ENCODE data around the gene PID1.

The PID1 gene

DNA sequence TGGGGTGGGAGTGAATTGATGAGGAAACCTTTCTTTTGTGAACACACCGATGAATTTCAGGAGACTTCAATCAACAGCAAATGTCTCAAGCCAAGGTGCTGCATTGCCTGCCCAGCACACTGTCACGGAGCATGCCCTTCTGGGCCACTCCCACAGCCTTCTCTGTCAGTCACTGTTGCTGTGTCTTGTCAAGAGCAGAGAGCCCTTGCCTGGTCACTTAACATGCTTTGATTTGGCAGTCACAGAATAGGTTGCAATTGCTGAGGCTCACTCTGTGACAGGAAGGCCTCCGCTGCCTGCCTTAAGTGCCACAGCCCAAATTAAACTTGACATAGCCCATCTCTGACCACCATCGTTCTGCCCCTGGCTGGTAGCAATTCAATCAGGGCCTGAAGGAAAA, 225.4 kb downstream of the PID1 start:
- in situ Hi-C loops (cut with HindIII; ENCODE audit: low sequenced_read_pairs) = no loop called here
- no peak for DNase-seq (ENCODE audit: low read depth)
- TF ChIP-seq, protein P1, sequence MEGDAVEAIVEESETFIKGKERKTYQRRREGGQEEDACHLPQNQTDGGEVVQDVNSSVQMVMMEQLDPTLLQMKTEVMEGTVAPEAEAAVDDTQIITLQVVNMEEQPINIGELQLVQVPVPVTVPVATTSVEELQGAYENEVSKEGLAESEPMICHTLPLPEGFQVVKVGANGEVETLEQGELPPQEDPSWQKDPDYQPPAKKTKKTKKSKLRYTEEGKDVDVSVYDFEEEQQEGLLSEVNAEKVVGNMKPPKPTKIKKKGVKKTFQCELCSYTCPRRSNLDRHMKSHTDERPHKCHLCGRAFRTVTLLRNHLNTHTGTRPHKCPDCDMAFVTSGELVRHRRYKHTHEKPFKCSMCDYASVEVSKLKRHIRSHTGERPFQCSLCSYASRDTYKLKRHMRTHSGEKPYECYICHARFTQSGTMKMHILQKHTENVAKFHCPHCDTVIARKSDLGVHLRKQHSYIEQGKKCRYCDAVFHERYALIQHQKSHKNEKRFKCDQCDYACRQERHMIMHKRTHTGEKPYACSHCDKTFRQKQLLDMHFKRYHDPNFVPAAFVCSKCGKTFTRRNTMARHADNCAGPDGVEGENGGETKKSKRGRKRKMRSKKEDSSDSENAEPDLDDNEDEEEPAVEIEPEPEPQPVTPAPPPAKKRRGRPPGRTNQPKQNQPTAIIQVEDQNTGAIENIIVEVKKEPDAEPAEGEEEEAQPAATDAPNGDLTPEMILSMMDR (IDR thresholded peaks at IDR 0.05; ENCODE audit: low read depth, low read length, missing control alignments) = no peak
- H3K4me3 ChIP-seq (ENCODE audit: low read depth, low read length) = no peak overlapping the region

DNA sequence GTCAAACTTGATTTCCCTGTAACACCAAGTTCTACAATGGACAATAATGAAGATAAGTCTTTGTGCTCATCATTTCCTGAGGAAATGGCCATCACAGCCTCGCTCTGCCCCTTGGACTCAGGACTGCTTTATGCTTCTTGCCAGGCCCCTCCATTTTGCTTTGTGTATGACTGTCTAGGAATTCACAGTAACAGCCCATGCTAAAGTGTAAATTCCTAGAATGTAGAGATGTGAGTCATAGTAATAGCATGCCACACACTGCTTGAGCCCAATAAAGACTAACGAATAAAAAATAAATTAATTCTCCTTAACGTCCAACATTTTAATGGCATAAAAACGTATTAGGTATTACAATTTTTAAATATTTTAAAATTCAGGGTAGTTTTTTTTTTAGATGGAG, 226.5 kb downstream of the PID1 start:
- TF ChIP-seq, protein P1 (IDR thresholded peaks at IDR 0.05; ENCODE audit: low read depth, low read length, missing control alignments) = no peak
- in situ Hi-C loops (cut with HindIII; ENCODE audit: low sequenced_read_pairs) = no loop called here
- DNase-seq (ENCODE audit: low read depth) = no peak
- H3K4me3 ChIP-seq (ENCODE audit: low read depth, low read length) = no peak overlapping the region

DNA sequence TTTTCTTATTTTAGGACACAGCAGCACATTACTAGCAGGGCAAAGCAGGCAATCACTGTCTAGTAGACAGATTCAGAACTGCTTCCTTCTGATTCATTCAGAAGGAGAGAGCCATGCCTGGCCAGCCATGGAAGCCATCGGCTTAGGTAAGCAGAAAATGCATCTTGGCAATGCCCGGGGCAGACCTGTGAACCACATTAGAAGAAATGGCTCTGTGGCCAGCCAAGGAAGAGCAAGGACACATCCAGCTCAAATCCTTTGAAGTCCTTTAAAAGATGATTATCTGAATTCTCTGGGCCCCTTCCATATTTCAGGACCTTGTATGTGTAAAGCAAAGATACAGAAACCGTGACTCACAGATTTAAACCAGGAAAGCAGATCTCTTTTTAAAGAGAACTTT, 227.4 kb downstream of the PID1 start:
- no peak overlapping the region for H3K4me3 ChIP-seq (ENCODE audit: low read depth, low read length)
- in situ Hi-C loops (cut with HindIII; ENCODE audit: low sequenced_read_pairs) = no loop called here
- DNase-seq (ENCODE audit: low read depth) = no peak
- TF ChIP-seq, protein P1 (IDR thresholded peaks at IDR 0.05; ENCODE audit: low read depth, low read length, missing control alignments) = no peak

DNA sequence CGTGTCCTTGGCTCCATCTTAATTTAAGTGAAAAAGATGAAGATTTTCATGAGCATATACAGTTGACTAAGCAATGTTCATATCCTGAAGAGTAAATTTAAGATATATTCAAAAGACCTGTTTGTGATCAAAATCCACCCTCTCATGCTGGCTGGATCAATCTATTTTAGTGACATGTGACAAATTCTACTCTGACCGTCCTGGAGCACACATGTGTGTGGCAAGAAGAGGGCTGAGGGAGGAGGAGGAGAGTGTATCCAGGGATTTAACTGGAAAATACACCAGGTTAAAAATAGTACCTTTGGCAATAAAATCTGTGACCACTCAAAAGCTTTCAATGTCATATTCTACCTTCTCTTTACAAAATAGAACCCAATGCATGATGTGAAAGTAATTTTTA, 228.7 kb downstream of the PID1 start:
- in situ Hi-C loops (cut with HindIII; ENCODE audit: low sequenced_read_pairs) = no loop called here
- no peak overlapping the region for H3K4me3 ChIP-seq (ENCODE audit: low read depth, low read length)
- TF ChIP-seq, protein P1 (IDR thresholded peaks at IDR 0.05; ENCODE audit: low read depth, low read length, missing control alignments) = no peak
- no peak for DNase-seq (ENCODE audit: low read depth)

DNA sequence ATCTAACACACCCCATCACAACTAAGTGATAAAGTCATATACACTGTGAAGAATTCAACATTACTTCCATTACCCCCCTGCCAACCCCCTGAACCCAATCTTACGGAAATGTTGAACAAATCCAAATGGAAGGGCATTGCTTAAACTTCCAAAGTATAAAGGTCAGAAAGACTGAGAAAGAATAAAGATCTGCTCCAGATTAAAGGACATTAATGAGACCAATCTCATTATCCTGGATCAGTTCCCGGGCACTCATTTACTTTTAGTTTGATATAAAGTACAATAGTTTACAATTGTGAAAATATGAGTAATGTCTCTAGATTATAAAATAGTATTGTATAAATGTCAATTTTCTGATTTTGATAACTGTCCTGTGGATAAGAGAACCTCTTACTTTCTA, 229.4 kb downstream of the PID1 start:
- TF ChIP-seq, protein P1 (IDR thresholded peaks at IDR 0.05; ENCODE audit: low read depth, low read length, missing control alignments) = no peak
- no peak for DNase-seq (ENCODE audit: low read depth)
- in situ Hi-C loops (cut with HindIII; ENCODE audit: low sequenced_read_pairs) = no loop called here
- no peak overlapping the region for H3K4me3 ChIP-seq (ENCODE audit: low read depth, low read length)

DNA sequence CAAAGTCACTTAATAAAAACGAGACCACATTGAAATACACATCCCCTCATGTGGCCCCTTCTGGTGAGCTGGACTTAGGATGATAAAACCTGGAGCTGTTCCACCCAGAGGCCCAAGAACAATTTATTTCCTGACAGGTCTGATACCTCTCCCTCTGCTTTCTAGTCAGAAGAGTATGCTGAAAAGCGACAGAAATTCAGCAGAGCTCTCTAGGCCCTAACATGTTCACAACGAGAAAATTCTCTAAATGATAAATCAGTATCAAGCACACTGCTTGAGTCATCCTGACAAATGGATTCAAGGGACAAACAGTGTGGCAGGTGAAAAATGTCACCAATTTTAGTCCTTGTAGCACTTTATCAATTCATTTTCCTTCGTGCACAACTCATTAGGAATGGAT, 233.5 kb downstream of the PID1 start:
- DNase-seq (ENCODE audit: low read depth) = no peak
- no peak overlapping the region for H3K4me3 ChIP-seq (ENCODE audit: low read depth, low read length)
- TF ChIP-seq, protein P1 (IDR thresholded peaks at IDR 0.05; ENCODE audit: low read depth, low read length, missing control alignments) = no peak
- in situ Hi-C loops (cut with HindIII; ENCODE audit: low sequenced_read_pairs) = no loop called here

DNA sequence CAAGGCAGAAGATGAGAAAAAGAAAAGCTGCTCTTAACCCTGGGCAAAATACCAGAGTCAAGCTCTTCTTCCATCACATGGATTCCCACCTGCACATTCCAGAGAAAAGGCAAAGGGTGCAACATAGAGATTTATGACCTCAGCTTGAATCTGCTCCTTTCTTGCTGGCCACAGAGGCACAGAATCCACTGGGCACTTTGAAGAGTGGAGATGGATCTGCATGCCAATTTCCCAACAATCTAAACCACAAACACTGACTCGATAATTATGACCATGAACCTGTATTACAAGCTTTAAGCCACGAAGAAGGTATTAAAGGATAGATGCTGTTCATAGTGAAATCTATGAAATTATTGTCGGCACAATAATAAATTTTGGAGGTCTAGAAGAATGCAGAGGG, 237.3 kb downstream of the PID1 start:
- in situ Hi-C loops (cut with HindIII; ENCODE audit: low sequenced_read_pairs) = no loop called here
- no peak overlapping the region for H3K4me3 ChIP-seq (ENCODE audit: low read depth, low read length)
- DNase-seq (ENCODE audit: low read depth) = no peak
- TF ChIP-seq, protein P1 (IDR thresholded peaks at IDR 0.05; ENCODE audit: low read depth, low read length, missing control alignments) = no peak

All from astrocyte of the cerebellum (primary cell).